ENCODE results near the gene MAGEA4. TPM values are rescaled to one million over a fixed set of nuclear protein-coding genes. Genes with fewer than 3 reads are reported as not detected.

Gene MAGEA4
- total RNA-seq, 4 donors from 2014 or later, result not detected

DNA sequence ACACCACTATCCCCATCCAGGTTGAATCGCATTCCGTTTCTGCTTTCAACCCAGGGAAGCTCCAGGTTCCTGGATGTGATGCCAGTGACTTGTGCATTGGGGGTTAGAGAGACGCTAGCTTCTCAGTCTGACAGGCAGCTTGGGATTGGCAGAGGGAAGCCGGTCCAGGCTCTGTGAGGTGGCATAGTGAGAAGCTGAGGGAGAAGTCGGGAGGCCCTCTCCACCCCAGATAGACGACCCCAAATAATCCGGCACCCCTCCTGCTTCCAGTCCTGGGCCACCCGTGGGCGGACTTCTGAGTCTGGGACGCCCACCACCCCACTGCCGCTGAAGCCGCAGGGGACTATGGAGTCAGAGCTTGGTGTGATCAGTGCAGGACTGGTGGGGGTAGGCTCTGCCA, 7.4 kb downstream of the MAGEA4 start:
- intact Hi-C loops (cut with DNase I; ENCODE audit: low total_unique reads), result no loop called here

DNA sequence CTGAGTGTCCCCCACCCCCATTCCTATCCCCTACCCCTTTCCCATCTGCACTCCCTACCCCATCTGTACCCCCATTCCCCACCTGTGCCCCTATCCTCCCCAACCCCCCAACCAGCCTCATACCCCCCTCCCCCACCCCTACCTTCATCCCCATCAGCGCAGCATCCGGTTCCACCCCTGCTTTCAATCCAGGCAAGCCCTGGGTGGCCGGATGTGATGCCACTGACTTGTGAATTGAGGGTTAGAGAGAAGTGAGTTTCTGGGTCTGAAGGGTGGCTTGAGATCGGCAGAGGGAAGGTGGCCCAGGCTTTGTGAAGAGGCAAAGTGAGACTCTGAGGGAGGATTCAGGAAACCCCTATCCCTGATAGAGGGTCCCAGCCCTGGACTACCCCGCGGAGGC, 7.8 kb downstream of the MAGEA4 start:
- intact Hi-C loops (cut with DNase I; ENCODE audit: low total_unique reads), result no loop called here
- no peak for TF ChIP-seq EP300 (IDR thresholded peaks at IDR 0.05; ENCODE audit: low read depth)
- no peak for TF ChIP-seq POLR2AphosphoS5 (IDR thresholded peaks at IDR 0.05)
- TF ChIP-seq, protein P1, sequence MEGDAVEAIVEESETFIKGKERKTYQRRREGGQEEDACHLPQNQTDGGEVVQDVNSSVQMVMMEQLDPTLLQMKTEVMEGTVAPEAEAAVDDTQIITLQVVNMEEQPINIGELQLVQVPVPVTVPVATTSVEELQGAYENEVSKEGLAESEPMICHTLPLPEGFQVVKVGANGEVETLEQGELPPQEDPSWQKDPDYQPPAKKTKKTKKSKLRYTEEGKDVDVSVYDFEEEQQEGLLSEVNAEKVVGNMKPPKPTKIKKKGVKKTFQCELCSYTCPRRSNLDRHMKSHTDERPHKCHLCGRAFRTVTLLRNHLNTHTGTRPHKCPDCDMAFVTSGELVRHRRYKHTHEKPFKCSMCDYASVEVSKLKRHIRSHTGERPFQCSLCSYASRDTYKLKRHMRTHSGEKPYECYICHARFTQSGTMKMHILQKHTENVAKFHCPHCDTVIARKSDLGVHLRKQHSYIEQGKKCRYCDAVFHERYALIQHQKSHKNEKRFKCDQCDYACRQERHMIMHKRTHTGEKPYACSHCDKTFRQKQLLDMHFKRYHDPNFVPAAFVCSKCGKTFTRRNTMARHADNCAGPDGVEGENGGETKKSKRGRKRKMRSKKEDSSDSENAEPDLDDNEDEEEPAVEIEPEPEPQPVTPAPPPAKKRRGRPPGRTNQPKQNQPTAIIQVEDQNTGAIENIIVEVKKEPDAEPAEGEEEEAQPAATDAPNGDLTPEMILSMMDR (IDR thresholded peaks at IDR 0.05), result no peak
- no peak for TF ChIP-seq POLR2A (IDR thresholded peaks at IDR 0.05)
- H3K9me3 ChIP-seq, result no peaks in the 10 kb centered on the region
- H3K27me3 ChIP-seq, result no peaks in the 10 kb centered on the region
- H3K36me3 ChIP-seq, result no peaks in the 10 kb centered on the region
- no peaks in the 10 kb centered on the region for H3K4me1 ChIP-seq
- 63% methylated on average over 5 of the region's 6 CpGs; no CpG with 5 or more reads in 1 of the 2 donors for WGBS, 2 donors (ENCODE audit: low coverage in 1 of 2)
- no peak for DNase-seq
- H3K27ac ChIP-seq, result no peak overlapping the region
- in situ Hi-C loops (cut with MboI; ENCODE audit: low pct_ligation_motif_present in 1 of 4, low pct_unique_long_range_greater_than_20kb in 1 of 4, low sequenced_read_pairs in 3 of 4), result no loop called here
- H3K4me3 ChIP-seq, result no peak overlapping the region

More for the DNA sequence above, 7.4 kb downstream of the MAGEA4 start:
- TF ChIP-seq POLR2AphosphoS5 (IDR thresholded peaks at IDR 0.05), result no peak
- TF ChIP-seq EP300 (IDR thresholded peaks at IDR 0.05; ENCODE audit: low read depth), result no peak
- TF ChIP-seq, protein P1 (IDR thresholded peaks at IDR 0.05), result no peak
- TF ChIP-seq POLR2A (IDR thresholded peaks at IDR 0.05), result no peak
- no peaks in the 10 kb centered on the region for H3K36me3 ChIP-seq
- WGBS, 2 donors (ENCODE audit: low coverage in 1 of 2), result 91% methylated on average over 12 of the region's 12 CpGs; no CpG with 5 or more reads in 1 of the 2 donors
- H3K27ac ChIP-seq, result no peak overlapping the region
- H3K27me3 ChIP-seq, result no peaks in the 10 kb centered on the region
- no peaks in the 10 kb centered on the region for H3K9me3 ChIP-seq
- DNase-seq, result no peak
- in situ Hi-C loops (cut with MboI; ENCODE audit: low pct_ligation_motif_present in 1 of 4, low pct_unique_long_range_greater_than_20kb in 1 of 4, low sequenced_read_pairs in 3 of 4), result no loop called here
- no peaks in the 10 kb centered on the region for H3K4me1 ChIP-seq
- no peak overlapping the region for H3K4me3 ChIP-seq

DNA sequence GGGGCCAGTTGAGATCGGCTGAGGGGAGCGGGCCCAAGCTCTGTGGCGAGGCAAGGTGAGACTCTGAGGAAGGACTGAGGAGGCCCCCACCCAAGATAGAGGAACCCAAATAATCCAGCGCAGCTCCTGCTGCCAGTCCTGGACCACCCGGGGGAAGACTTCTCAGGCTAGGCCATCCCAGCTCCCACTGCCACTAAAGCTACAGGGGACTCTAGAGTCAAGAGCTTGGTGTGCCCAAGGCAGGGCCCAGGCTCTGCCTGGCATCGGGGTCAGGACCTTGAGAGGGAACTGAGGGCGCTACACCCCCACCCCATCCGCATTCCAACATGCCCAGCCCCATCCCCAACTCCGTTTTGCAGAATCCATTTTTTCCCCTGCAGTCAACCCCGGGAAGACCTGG, 8.6 kb downstream of the MAGEA4 start:
- Histone ChIP-seq H3K36me3 (no peaks in the 10 kb centered on the region), H3K4me3 (no peak overlapping the region), H3K4me1 (no peaks in the 10 kb centered on the region), H3K27me3 (no peaks in the 10 kb centered on the region), H3K9me3 (no peaks in the 10 kb centered on the region), H3K27ac (no peak overlapping the region)
- 84% methylated on average over 8 of the region's 10 CpGs; no CpG with 5 or more reads in 1 of the 2 donors for WGBS, 2 donors (ENCODE audit: low coverage in 1 of 2)
- TF ChIP-seq POLR2A (IDR thresholded peaks at IDR 0.05) (no peak), EP300 (IDR thresholded peaks at IDR 0.05; ENCODE audit: low read depth) (no peak), POLR2AphosphoS5 (IDR thresholded peaks at IDR 0.05) (no peak)
- TF ChIP-seq, protein P1 (IDR thresholded peaks at IDR 0.05), result no peak
- intact Hi-C loops (cut with DNase I; ENCODE audit: low total_unique reads), result no loop called here
- in situ Hi-C loops (cut with MboI; ENCODE audit: low pct_ligation_motif_present in 1 of 4, low pct_unique_long_range_greater_than_20kb in 1 of 4, low sequenced_read_pairs in 3 of 4), result no loop called here
- DNase-seq, result no peak

DNA sequence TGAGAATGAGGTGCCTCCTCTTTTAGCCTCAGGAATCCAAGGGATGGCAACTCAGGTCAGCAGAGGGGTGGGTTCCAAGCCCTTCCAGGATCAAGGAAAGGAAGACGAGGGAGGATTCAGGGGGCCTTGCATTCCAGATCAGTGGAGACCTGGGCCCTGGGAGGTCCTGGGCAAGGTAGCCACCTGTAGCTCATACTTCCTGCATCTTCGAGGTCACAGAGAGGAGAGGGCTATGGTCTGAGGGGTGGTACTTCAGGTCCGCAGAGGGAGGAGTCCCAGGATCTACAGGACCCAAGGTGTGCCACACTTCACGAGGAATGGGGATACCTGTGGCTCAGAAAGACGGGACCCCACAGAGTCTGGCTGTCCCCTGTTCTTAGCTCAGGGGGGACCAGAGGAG, 9.2 kb downstream of the MAGEA4 start:
- DNase-seq, result no peak

More for the DNA sequence above, 9.2 kb downstream of the MAGEA4 start:
- no peaks in the 10 kb centered on the region for H3K9me3 ChIP-seq
- no peak overlapping the region for H3K4me3 ChIP-seq
- no peak for TF ChIP-seq EP300 (IDR thresholded peaks at IDR 0.05; ENCODE audit: low read depth)
- TF ChIP-seq POLR2AphosphoS5 (IDR thresholded peaks at IDR 0.05), result no peak
- TF ChIP-seq POLR2A (IDR thresholded peaks at IDR 0.05), result no peak
- TF ChIP-seq, protein P1 (IDR thresholded peaks at IDR 0.05), result no peak
- H3K4me1 ChIP-seq, result no peaks in the 10 kb centered on the region
- WGBS, 2 donors (ENCODE audit: low coverage in 1 of 2), result 75% methylated on average over 5 of the region's 5 CpGs; no CpG with 5 or more reads in 1 of the 2 donors
- H3K27me3 ChIP-seq, result no peaks in the 10 kb centered on the region
- intact Hi-C loops (cut with DNase I; ENCODE audit: low total_unique reads), result no loop called here
- in situ Hi-C loops (cut with MboI; ENCODE audit: low pct_ligation_motif_present in 1 of 4, low pct_unique_long_range_greater_than_20kb in 1 of 4, low sequenced_read_pairs in 3 of 4), result no loop called here
- H3K36me3 ChIP-seq, result no peaks in the 10 kb centered on the region
- no peak overlapping the region for H3K27ac ChIP-seq

Measured in transverse colon (tissue), 4 donors.